A673 (cell line): ENCODE data around the gene TENM3. TPM values are rescaled to one million over a fixed set of nuclear protein-coding genes. Genes with fewer than 3 reads are reported as not detected.

ENCODE experiments used
- BruUV-seq: library from RNA; stranded (reverse); fragments of 400-500 nt; replicated peaks from 2 replicates; lab custom pipeline; 2021; lab: Mats Ljungman, UMichigan
- CTCF ChIA-PET: fragments of 300-600 bp; sonication (Branson Sonifier 250); formaldehyde crosslinking; loops from one replicate; lab custom pipeline; 2022; ENCODE audit warnings: antibody characterized with exemption; lab: Charles Lee
- POLR2A ChIA-PET: fragments of 300-600 bp; sonication (Branson Sonifier 250); formaldehyde crosslinking; loops from one replicate; lab custom pipeline; 2022; ENCODE audit warnings: antibody characterized with exemption; ENCODE audit not compliant: low non-redundant PET; lab: Charles Lee
- DNase-seq: peaks from one replicate; pipeline ENCODE4 v3.0.0-alpha.2; 2015; ENCODE audit warnings: low spot score
- H3K27ac ChIP-seq: fragments of 200-600 bp; sonication (generic); 2 replicates; pipeline ENCODE4 v1.5.1; 2016; ENCODE audit warnings: mixed run types, low read depth, mild to moderate bottlenecking, mixed read lengths, antibody characterized with exemption, low read length; ENCODE audit not compliant: poor library complexity, severe bottlenecking
- H3K27me3 ChIP-seq: fragments of 200-600 bp; sonication (generic); replicated peaks from 2 replicates; pipeline ENCODE4 v1.6.1; 2017; ENCODE audit warnings: mixed run types, low read depth, mild to moderate bottlenecking, mixed read lengths, antibody characterized with exemption, low read length; ENCODE audit not compliant: insufficient read depth, poor library complexity
- H3K36me3 ChIP-seq: fragments of 200-600 bp; sonication (generic); 2 replicates; pipeline ENCODE4 v1.6.1; 2016; ENCODE audit warnings: mixed run types, mild to moderate bottlenecking, mixed read lengths, antibody characterized with exemption, low read length; ENCODE audit not compliant: insufficient read depth, poor library complexity, severe bottlenecking
- H3K4me1 ChIP-seq: fragments of 200-600 bp; sonication (generic); 2 replicates; pipeline ENCODE4 v1.6.1; 2017; ENCODE audit warnings: mixed run types, mild to moderate bottlenecking, mixed read lengths, antibody characterized with exemption, low read length; ENCODE audit not compliant: insufficient read depth, poor library complexity, severe bottlenecking
- H3K4me3 ChIP-seq: fragments of 200-600 bp; sonication (generic); 2 replicates; pipeline ENCODE4 v1.5.1; 2016; ENCODE audit warnings: low read depth, mixed run types, mild to moderate bottlenecking, mixed read lengths, low read length; ENCODE audit not compliant: poor library complexity, severe bottlenecking
- H3K9me3 ChIP-seq: fragments of 200-600 bp; sonication (generic); 2 replicates; pipeline ENCODE4 v1.6.1; 2016; ENCODE audit warnings: mixed run types, low read depth, mild to moderate bottlenecking, mixed read lengths, antibody characterized with exemption, low read length; ENCODE audit not compliant: poor library complexity, severe bottlenecking
- CTCF ChIP-seq: fragments of 300-800, 200-600 bp; sonication (generic); conservative IDR thresholded peaks from 2 replicates; pipeline ENCODE4 v1.5.1; 2017; ENCODE audit warnings: low read depth, mild to moderate bottlenecking, antibody characterized with exemption, low read length, moderate library complexity, mixed read lengths
- EZH2 ChIP-seq: fragments of 200-600 bp; sonication (generic); IDR thresholded peaks from 2 replicates; pipeline ENCODE4 v1.6.1; 2017; ENCODE audit warnings: borderline replicate concordance, low read depth, mild to moderate bottlenecking, mixed read lengths, antibody characterized with exemption, low read length; ENCODE audit not compliant: poor library complexity, severe bottlenecking
- intact Hi-C: fragments of 100-400 bp; cut with micrococcal nuclease; formaldehyde crosslinking; loops from one replicate; pipeline ENCODE4 v1.10.0; 2022; ENCODE audit not compliant: unreplicated experiment
- total RNA-seq: library from RNA; stranded (reverse); gene quantifications from 2 replicates; pipeline ENCODE4 v1.2.3, GENCODE V29; 2021

The TENM3 gene
- total RNA-seq, 1 experiment from 2014 or later = 26.4 TPM

GRCh38 chr4:182286931-182287330 lies 43.7 kb downstream of the TENM3 start:
- ChIA-PET POLR2A (no interaction called here), CTCF (no interaction called here)
- intact Hi-C loops = no loop called here
- H3K9me3 ChIP-seq = no peaks in the 10 kb centered on the region
- H3K36me3 ChIP-seq = no peaks in the 10 kb centered on the region
- no TSS peak for BruUV-seq
- H3K27ac ChIP-seq = no peak overlapping the region
- no peak overlapping the region for H3K4me3 ChIP-seq
- no peaks in the 10 kb centered on the region for H3K4me1 ChIP-seq
- no peaks in the 10 kb centered on the region for H3K27me3 ChIP-seq
- DNase-seq = no peak
- TF ChIP-seq CTCF (no peak), EZH2 (no peak)

- H3K4me3 ChIP-seq = no peak overlapping the region
- DNase-seq = no peak
- H3K27ac ChIP-seq = no peak overlapping the region
- TF ChIP-seq CTCF (no peak), EZH2 (no peak)
- H3K9me3 ChIP-seq = no peaks in the 10 kb centered on the region
- no TSS peak for BruUV-seq
- CTCF ChIA-PET = no interaction called here
- POLR2A ChIA-PET = no interaction called here
- no peaks in the 10 kb centered on the region for H3K27me3 ChIP-seq
- intact Hi-C loops = no loop called here
- no peaks in the 10 kb centered on the region for H3K36me3 ChIP-seq
- no peaks in the 10 kb centered on the region for H3K4me1 ChIP-seq
These were observed 45.3 kb downstream of the TENM3 start for GRCh38 chr4:182288534-182288933.

- ChIA-PET POLR2A (no interaction called here), CTCF (no interaction called here)
- intact Hi-C loops = no loop called here
- BruUV-seq = no TSS peak
- DNase-seq = no peak
- no peak overlapping the region for H3K4me3 ChIP-seq
- H3K4me1 ChIP-seq = no peaks in the 10 kb centered on the region
- no peak for TF ChIP-seq CTCF
- H3K27ac ChIP-seq = no peak overlapping the region
- no peaks in the 10 kb centered on the region for H3K27me3 ChIP-seq
- H3K36me3 ChIP-seq = no peaks in the 10 kb centered on the region
- H3K9me3 ChIP-seq = no peaks in the 10 kb centered on the region
These were observed 46.6 kb downstream of the TENM3 start for GRCh38 chr4:182289809-182290208.
